NT2/D1 (cell line): ENCODE measurements around the gene PLEKHA5.
"Not testable (repeated sequence)": the region's sequence is repeated elsewhere in the genome, so short reads cannot be mapped to it uniquely, and the experiment has no call there.

Experiments used
- DNase-seq: peaks from one replicate; pipeline ENCODE4 v3.0.0-alpha.2; 2011; ENCODE audit warnings: low read depth, low spot score
- H3K27me3 ChIP-seq: 2 replicates; pipeline ENCODE4 v1.6.0; 2011; ENCODE audit warnings: mild to moderate bottlenecking; ENCODE audit not compliant: insufficient read length, insufficient read depth
- H3K36me3 ChIP-seq: 2 replicates; pipeline ENCODE4 v1.6.1; 2011; ENCODE audit warnings: mild to moderate bottlenecking, low read length, mixed read lengths; ENCODE audit not compliant: insufficient read depth, insufficient read length
- H3K4me1 ChIP-seq: 2 replicates; pipeline ENCODE4 v1.5.1; 2011; ENCODE audit not compliant: insufficient read depth, insufficient read length
- H3K4me3 ChIP-seq: 2 replicates; pipeline ENCODE4 v1.5.1; 2011; ENCODE audit warnings: low read depth; ENCODE audit not compliant: insufficient read length
- H3K9ac ChIP-seq: 2 replicates; pipeline ENCODE4 v1.6.0; 2011; ENCODE audit warnings: low read depth; ENCODE audit not compliant: insufficient read length
- H3K9me3 ChIP-seq: 2 replicates; pipeline ENCODE4 v1.5.1; 2011; ENCODE audit warnings: mild to moderate bottlenecking, low read length; ENCODE audit not compliant: insufficient read depth
- SUZ12 ChIP-seq: IDR thresholded peaks from 2 replicates; pipeline ENCODE4 v1.6.1; 2011; ENCODE audit not compliant: insufficient read length, insufficient read depth; ENCODE audit errors: extremely low read depth
- YY1 ChIP-seq: IDR thresholded peaks from 2 replicates; pipeline ENCODE4 v1.6.1; 2011; ENCODE audit not compliant: insufficient read length, insufficient read depth
- ZNF274 ChIP-seq: IDR thresholded peaks from 2 replicates; pipeline ENCODE4 v1.6.1; 2011; ENCODE audit warnings: mild to moderate bottlenecking, low read depth, low read length

PLEKHA5 gene, protein sequence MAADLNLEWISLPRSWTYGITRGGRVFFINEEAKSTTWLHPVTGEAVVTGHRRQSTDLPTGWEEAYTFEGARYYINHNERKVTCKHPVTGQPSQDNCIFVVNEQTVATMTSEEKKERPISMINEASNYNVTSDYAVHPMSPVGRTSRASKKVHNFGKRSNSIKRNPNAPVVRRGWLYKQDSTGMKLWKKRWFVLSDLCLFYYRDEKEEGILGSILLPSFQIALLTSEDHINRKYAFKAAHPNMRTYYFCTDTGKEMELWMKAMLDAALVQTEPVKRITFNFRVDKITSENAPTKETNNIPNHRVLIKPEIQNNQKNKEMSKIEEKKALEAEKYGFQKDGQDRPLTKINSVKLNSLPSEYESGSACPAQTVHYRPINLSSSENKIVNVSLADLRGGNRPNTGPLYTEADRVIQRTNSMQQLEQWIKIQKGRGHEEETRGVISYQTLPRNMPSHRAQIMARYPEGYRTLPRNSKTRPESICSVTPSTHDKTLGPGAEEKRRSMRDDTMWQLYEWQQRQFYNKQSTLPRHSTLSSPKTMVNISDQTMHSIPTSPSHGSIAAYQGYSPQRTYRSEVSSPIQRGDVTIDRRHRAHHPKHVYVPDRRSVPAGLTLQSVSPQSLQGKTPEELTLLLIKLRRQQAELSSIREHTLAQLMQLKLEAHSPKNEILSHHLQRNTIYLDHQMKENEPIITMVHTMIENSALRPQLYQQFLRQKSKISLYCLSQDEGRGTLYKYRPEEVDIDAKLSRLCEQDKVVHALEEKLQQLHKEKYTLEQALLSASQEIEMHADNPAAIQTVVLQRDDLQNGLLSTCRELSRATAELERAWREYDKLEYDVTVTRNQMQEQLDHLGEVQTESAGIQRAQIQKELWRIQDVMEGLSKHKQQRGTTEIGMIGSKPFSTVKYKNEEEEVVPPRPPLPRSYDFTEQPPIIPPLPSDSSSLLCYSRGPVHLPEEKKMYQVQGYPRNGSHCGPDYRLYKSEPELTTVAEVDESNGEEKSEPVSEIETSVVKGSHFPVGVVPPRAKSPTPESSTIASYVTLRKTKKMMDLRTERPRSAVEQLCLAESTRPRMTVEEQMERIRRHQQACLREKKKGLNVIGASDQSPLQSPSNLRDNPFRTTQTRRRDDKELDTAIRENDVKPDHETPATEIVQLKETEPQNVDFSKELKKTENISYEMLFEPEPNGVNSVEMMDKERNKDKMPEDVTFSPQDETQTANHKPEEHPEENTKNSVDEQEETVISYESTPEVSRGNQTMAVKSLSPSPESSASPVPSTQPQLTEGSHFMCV

GRCh38 chr12:19129486-19130223 is at the start of gene PLEKHA5:
Gene PLEKHA5, plus strand, starts transcription at chr12:19129733. Its CDS starts 67 bp downstream, at chr12:19129800.
- Histone ChIP-seq H3K4me3 (peak within 1 kb of the TSS; percentile 96), H3K9ac (peak within 1 kb of the TSS; percentile 97), H3K27me3 (no peaks in the 10 kb centered on the region), H3K9me3 (peaks cover 27% of the 10 kb centered on the region), H3K36me3 (peaks cover 19% of the 10 kb centered on the region), H3K4me1 (no peaks in the 10 kb centered on the region)
- TF ChIP-seq ZNF274 (no peak), YY1 (peak; percentile 24)
- DNase-seq, result peak; percentile 85

DNA sequence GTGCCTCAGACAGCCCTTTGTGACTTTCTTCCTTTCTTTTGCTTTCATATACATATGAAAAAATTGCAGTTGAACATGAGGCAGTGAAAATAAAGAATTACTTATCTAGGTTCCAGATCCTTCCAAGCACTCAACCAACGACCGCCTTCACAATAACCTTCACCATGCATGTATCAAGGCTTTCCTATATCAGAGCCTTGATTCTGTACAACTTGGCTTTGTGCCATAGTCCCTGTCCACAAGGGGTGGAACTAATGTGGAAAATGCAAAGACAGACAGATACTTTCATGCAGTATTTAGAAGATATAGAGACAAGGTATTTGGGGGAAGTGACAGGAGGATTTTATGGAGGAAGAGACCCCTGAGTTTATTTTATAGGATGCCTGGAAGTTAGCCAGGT is 48.6 kb upstream of the PLEKHA5 start:
- no peaks in the 10 kb centered on the region for H3K4me1 ChIP-seq
- H3K27me3 ChIP-seq, result no peaks in the 10 kb centered on the region
- no peaks in the 10 kb centered on the region for H3K36me3 ChIP-seq
- DNase-seq, result no peak
- H3K9ac ChIP-seq, result no peak overlapping the region
- no peak overlapping the region for H3K4me3 ChIP-seq
- TF ChIP-seq SUZ12 (no peak), ZNF274 (no peak), YY1 (no peak)
- H3K9me3 ChIP-seq, result peaks cover 5% of the 10 kb centered on the region; the same call in 1 of the 2 replicates

DNA sequence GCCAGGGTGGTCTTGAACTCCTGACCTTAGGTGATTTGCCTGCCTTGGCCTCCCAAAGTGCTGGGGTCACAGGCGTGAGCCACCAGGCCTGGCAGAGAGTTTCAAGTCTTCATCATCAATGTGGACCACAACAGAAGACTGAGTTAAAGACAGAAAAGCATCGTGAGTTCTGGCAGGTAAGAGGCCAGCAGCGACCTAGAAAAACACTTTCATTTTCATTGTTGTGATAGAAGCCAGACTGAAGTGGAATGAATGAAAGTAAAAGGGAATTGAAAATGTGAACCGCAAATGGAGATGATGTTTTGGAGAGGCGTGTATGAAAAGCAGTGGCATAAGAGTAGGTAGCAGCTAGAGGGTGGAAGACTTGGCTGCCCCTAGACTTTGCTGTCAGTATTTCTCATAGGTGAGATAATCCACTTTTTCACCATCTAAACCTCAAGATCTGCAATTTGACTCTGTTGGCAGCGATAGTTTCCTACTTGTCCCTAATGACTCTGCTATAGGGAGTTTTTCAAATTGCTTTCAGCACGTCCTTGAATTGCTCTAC is 47.1 kb upstream of the PLEKHA5 start:
- DNase-seq, result no peak
- H3K27me3 ChIP-seq, result no peaks in the 10 kb centered on the region
- H3K9ac ChIP-seq, result no peak overlapping the region
- no peaks in the 10 kb centered on the region for H3K36me3 ChIP-seq
- H3K4me1 ChIP-seq, result no peaks in the 10 kb centered on the region
- TF ChIP-seq ZNF274 (no peak), YY1 (no peak), SUZ12 (no peak)
- no peak overlapping the region for H3K4me3 ChIP-seq
- H3K9me3 ChIP-seq, result peaks cover 5% of the 10 kb centered on the region; the same call in 1 of the 2 replicates

GRCh38 chr12:19084547-19084946 is 45.0 kb upstream of the PLEKHA5 start:
- Histone ChIP-seq H3K4me1 (no peaks in the 10 kb centered on the region), H3K9ac (no peak overlapping the region), H3K4me3 (no peak overlapping the region), H3K27me3 (no peaks in the 10 kb centered on the region), H3K36me3 (no peaks in the 10 kb centered on the region), H3K9me3 (peaks cover 5% of the 10 kb centered on the region; the same call in 1 of the 2 replicates)
- no peak for DNase-seq
- TF ChIP-seq YY1, result no peak
- TF ChIP-seq ZNF274, result no peak
- no peak for TF ChIP-seq SUZ12

DNA sequence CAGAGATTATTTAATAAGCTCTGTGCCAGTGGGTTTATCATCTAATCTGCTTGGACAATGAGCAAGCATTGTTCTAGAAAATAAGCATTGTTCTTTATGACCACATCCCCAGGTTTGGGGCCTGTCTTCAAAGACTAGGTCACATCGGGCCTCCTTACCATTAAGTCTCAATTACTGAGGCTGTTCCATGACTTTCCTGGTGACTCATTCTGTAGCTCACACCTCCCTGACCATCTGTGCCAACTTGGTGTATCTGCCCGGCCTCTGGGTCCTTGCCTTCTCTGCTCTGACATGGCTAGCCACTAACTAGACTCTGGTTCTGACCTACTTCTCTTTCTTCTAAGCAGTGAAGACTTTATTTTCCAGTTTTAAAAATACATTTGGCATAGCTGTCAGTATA is 44.4 kb upstream of the PLEKHA5 start:
- no peaks in the 10 kb centered on the region for H3K27me3 ChIP-seq
- no peak overlapping the region for H3K4me3 ChIP-seq
- no peak overlapping the region for H3K9ac ChIP-seq
- H3K4me1 ChIP-seq, result no peaks in the 10 kb centered on the region
- H3K9me3 ChIP-seq, result peaks cover 5% of the 10 kb centered on the region; the same call in 1 of the 2 replicates
- TF ChIP-seq ZNF274 (no peak), SUZ12 (no peak), YY1 (no peak)
- DNase-seq, result no peak
- H3K36me3 ChIP-seq, result no peaks in the 10 kb centered on the region

- Histone ChIP-seq H3K36me3 (no peaks in the 10 kb centered on the region), H3K27me3 (no peaks in the 10 kb centered on the region), H3K4me1 (no peaks in the 10 kb centered on the region), H3K4me3 (no peak overlapping the region), H3K9me3 (peaks cover 5% of the 10 kb centered on the region; the same call in 1 of the 2 replicates), H3K9ac (no peak overlapping the region)
- no peak for DNase-seq
- no peak for TF ChIP-seq ZNF274
- no peak for TF ChIP-seq SUZ12
- TF ChIP-seq YY1, result no peak
These were observed 40.9 kb upstream of the PLEKHA5 start for GRCh38 chr12:19088606-19089005.

DNA sequence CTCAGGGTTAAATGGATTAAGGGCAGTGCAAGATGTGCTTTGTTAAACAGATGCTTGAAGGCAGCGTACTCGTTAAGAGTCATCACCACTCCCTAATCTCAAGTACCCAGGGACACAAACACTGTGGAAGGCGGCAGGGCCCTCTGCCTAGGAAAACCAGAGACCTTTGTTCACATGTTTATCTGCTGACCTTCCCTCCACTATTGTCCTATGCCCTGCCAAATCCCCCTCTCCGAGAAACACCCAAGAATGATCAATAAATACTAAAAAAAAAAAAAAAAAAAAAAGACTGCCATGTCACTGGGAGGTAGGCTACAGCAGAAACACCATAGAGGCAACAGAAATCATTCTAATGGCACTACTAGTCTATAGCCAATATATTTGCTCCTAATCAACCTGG is 37.1 kb upstream of the PLEKHA5 start:
- H3K9ac ChIP-seq, H3K36me3 ChIP-seq, H3K9me3 ChIP-seq, DNase-seq, H3K27me3 ChIP-seq, H3K4me3 ChIP-seq, H3K4me1 ChIP-seq: not testable (repeated sequence)
